T-helper 1 cell treated with Interleukin-12 subunit alpha and Interleukin-12 subunit beta and Interleukin-4 antibody, amounts not matched to agents 30 μg/mL and 1 μg/mL, for 36 hours (primary cell): Measurements from ENCODE around the gene HLF.

Experiments used
- H3K27ac Mint-ChIP-seq: one replicate; pipeline ENCODE4 v1.8.0; 2021; ENCODE audit warnings: mild to moderate bottlenecking, mixed read lengths
- H3K27me3 Mint-ChIP-seq: one replicate; pipeline ENCODE4 v1.8.0; 2021; ENCODE audit warnings: low read depth, mixed read lengths
- H3K36me3 Mint-ChIP-seq: one replicate; pipeline ENCODE4 v1.8.0; 2021; ENCODE audit warnings: low read depth, mixed read lengths
- H3K4me1 Mint-ChIP-seq: one replicate; pipeline ENCODE4 v1.8.0; 2021; ENCODE audit warnings: low read depth, mixed read lengths
- H3K4me3 Mint-ChIP-seq: one replicate; pipeline ENCODE4 v1.8.0; 2021; ENCODE audit warnings: mild to moderate bottlenecking, moderate library complexity, mixed read lengths
- H3K9me3 Mint-ChIP-seq: one replicate; pipeline ENCODE4 v1.8.0; 2021; ENCODE audit warnings: mixed read lengths

Gene HLF

GRCh38 chr17:55238179-55238930, 26.4 kb upstream of the HLF start:
- Mint-ChIP-seq H3K27me3 (peaks cover 43% of the 10 kb centered on the region), H3K4me1 (peaks cover 15% of the 10 kb centered on the region)

GRCh38 chr17:55238931-55239297, 25.8 kb upstream of the HLF start:
- Mint-ChIP-seq H3K27ac (no peak overlapping the region), H3K27me3 (peaks cover 43% of the 10 kb centered on the region), H3K36me3 (no peaks in the 10 kb centered on the region), H3K4me3 (peak overlapping the region; percentile 85), H3K9me3 (no peaks in the 10 kb centered on the region), H3K4me1 (peaks cover 15% of the 10 kb centered on the region)

More at GRCh38 chr17:55238179-55238930, 26.4 kb upstream of the HLF start:
- Mint-ChIP-seq H3K36me3 (no peaks in the 10 kb centered on the region), H3K27ac (no peak overlapping the region), H3K4me3 (peak overlapping the region; percentile 85), H3K9me3 (no peaks in the 10 kb centered on the region)

DNA sequence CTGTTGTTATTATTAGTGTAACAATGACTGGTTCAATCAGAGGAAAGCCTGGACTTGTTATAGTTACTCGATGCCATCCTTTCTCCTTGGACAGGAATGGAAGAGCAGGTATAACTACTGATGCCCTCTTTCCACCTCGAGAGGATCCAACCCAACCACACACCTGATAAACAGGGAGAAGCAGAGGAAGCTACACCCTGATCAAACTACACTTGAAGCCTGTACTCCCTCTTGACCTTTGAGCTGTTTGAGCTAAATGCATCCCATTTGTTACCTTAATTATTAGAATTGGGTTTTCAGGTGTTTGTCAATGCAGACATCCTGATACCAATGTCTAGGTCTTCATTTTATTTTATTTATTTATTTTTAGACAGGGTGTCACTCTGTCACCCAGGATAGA, 23.7 kb upstream of the HLF start:
- no peak overlapping the region for H3K27ac Mint-ChIP-seq
- peaks cover 15% of the 10 kb centered on the region for H3K4me1 Mint-ChIP-seq
- peaks cover 53% of the 10 kb centered on the region for H3K27me3 Mint-ChIP-seq
- no peaks in the 10 kb centered on the region for H3K36me3 Mint-ChIP-seq
- H3K4me3 Mint-ChIP-seq, result no peak overlapping the region
- no peaks in the 10 kb centered on the region for H3K9me3 Mint-ChIP-seq

DNA sequence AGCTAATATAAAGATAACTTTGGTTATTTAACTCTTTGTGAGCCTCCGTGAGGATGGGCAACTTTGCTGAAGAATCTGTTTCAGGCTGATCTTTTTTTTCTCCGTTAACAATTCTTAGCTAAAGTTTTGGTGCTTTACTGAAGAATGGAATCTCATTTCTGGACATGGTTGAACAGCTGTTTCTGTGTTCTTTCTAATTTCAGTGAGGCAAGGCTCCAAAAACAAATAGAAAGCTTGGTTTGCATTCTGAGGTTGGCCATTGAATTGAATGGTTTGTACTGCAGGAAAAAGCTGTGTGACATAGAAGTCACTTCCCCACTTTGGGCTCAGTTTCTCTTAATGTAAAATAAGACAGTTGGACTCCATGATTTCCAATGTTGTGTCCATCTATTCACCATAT, 22.3 kb upstream of the HLF start:
- H3K4me1 Mint-ChIP-seq, result peaks cover 10% of the 10 kb centered on the region
- no peak overlapping the region for H3K27ac Mint-ChIP-seq
- no peaks in the 10 kb centered on the region for H3K9me3 Mint-ChIP-seq
- peaks cover 56% of the 10 kb centered on the region for H3K27me3 Mint-ChIP-seq
- H3K36me3 Mint-ChIP-seq, result no peaks in the 10 kb centered on the region
- no peak overlapping the region for H3K4me3 Mint-ChIP-seq

DNA sequence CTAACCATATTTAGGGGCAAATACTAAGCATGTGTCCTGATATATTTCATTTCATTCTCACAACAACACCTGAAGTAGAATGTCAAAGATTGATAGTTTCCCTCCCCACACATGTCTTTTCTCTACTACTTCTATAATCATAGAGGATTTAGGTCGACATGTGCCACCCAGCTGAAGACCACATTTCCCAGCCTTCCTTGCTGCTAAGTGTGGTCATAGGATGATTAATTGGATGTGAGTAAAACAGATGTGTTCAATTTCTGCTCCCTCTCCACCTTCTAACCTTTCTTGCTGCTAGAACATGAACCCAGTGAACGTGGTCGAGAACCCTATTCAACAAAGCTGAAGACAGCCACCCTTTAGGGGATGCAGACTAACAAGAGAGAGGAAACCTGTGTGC, 18.8 kb upstream of the HLF start:
- H3K9me3 Mint-ChIP-seq, result no peaks in the 10 kb centered on the region
- no peaks in the 10 kb centered on the region for H3K4me1 Mint-ChIP-seq
- no peaks in the 10 kb centered on the region for H3K36me3 Mint-ChIP-seq
- H3K27ac Mint-ChIP-seq, result no peak overlapping the region
- H3K27me3 Mint-ChIP-seq, result peaks cover 43% of the 10 kb centered on the region
- no peak overlapping the region for H3K4me3 Mint-ChIP-seq

GRCh38 chr17:55246583-55246982, 18.2 kb upstream of the HLF start:
- H3K27me3 Mint-ChIP-seq, result peaks cover 41% of the 10 kb centered on the region
- no peaks in the 10 kb centered on the region for H3K36me3 Mint-ChIP-seq
- no peaks in the 10 kb centered on the region for H3K9me3 Mint-ChIP-seq
- no peak overlapping the region for H3K27ac Mint-ChIP-seq
- H3K4me1 Mint-ChIP-seq, result no peaks in the 10 kb centered on the region
- no peak overlapping the region for H3K4me3 Mint-ChIP-seq

DNA sequence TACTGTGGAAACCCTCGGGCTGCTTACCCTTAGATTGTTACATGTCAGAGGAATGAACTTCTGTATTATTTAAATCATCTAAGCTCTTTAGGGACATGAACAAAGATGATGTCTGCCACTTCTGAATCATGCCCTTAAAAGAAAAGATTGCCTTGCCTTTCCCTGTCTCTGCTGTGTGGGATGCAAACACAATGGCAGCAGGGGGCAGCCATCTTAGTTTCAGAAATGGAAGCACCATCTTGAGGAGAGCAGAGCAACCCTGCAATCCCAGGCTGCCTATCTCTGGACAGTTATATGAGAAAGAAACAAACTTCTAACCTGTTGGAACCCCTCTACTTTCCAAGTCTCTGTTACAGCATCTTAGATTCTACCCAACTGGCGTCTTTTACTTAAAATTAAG, 16.7 kb upstream of the HLF start:
- no peaks in the 10 kb centered on the region for H3K4me1 Mint-ChIP-seq
- H3K4me3 Mint-ChIP-seq, result no peak overlapping the region
- no peaks in the 10 kb centered on the region for H3K9me3 Mint-ChIP-seq
- H3K27ac Mint-ChIP-seq, result no peak overlapping the region
- H3K36me3 Mint-ChIP-seq, result no peaks in the 10 kb centered on the region
- H3K27me3 Mint-ChIP-seq, result peaks cover 45% of the 10 kb centered on the region

GRCh38 chr17:55249861-55250260, 14.9 kb upstream of the HLF start:
- Mint-ChIP-seq H3K9me3 (no peaks in the 10 kb centered on the region), H3K36me3 (no peaks in the 10 kb centered on the region), H3K4me1 (no peaks in the 10 kb centered on the region), H3K27ac (no peak overlapping the region), H3K4me3 (no peak overlapping the region), H3K27me3 (peaks cover 45% of the 10 kb centered on the region)

GRCh38 chr17:55254375-55254774, 10.4 kb upstream of the HLF start:
- Mint-ChIP-seq H3K4me1 (no peaks in the 10 kb centered on the region), H3K36me3 (no peaks in the 10 kb centered on the region), H3K4me3 (no peak overlapping the region), H3K9me3 (no peaks in the 10 kb centered on the region), H3K27ac (no peak overlapping the region), H3K27me3 (peaks cover 35% of the 10 kb centered on the region)

GRCh38 chr17:55258578-55259135, 6.1 kb upstream of the HLF start:
- Mint-ChIP-seq H3K9me3 (peaks cover 9% of the 10 kb centered on the region), H3K27me3 (peaks cover 54% of the 10 kb centered on the region), H3K27ac (no peak overlapping the region), H3K36me3 (no peaks in the 10 kb centered on the region), H3K4me3 (no peak overlapping the region), H3K4me1 (peaks cover 5% of the 10 kb centered on the region)

GRCh38 chr17:55259684-55260111, 5.1 kb upstream of the HLF start:
- Mint-ChIP-seq H3K9me3 (peaks cover 9% of the 10 kb centered on the region), H3K4me1 (peaks cover 13% of the 10 kb centered on the region), H3K4me3 (no peak overlapping the region), H3K36me3 (no peaks in the 10 kb centered on the region), H3K27ac (no peak overlapping the region), H3K27me3 (peaks cover 60% of the 10 kb centered on the region)

- Mint-ChIP-seq H3K4me1 (peaks cover 13% of the 10 kb centered on the region), H3K27ac (no peak overlapping the region), H3K4me3 (no peak overlapping the region), H3K36me3 (no peaks in the 10 kb centered on the region), H3K9me3 (peaks cover 9% of the 10 kb centered on the region), H3K27me3 (peaks cover 71% of the 10 kb centered on the region)
These were observed 3.4 kb upstream of the HLF start for GRCh38 chr17:55261311-55261710.

- Mint-ChIP-seq H3K9me3 (peaks cover 9% of the 10 kb centered on the region), H3K27ac (no peak overlapping the region), H3K36me3 (no peaks in the 10 kb centered on the region), H3K27me3 (peaks cover 91% of the 10 kb centered on the region), H3K4me1 (peaks cover 13% of the 10 kb centered on the region), H3K4me3 (peak overlapping the region; percentile 71)
These were observed 1.0 kb upstream of the HLF start for GRCh38 chr17:55263569-55264277.

DNA sequence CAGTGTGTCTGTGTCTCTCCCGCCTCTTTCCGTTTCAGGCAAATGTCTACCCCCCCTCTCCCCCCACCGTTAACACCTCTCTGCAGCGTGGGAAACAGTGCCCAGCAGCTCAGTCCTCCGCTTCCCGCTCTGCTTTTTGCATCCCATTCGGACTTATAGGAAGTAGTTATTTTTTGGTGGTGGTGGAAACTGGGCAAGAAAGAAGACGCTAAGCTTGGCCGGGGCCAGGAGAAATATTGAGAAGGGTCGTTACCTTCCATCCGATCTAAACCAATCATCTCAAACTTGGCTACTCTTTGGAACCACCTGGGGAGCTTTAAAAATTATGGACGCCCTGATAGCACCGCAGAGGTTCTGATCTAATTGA, 499 bp upstream of the HLF start:
- peaks cover 93% of the 10 kb centered on the region for H3K27me3 Mint-ChIP-seq
- peaks cover 13% of the 10 kb centered on the region for H3K4me1 Mint-ChIP-seq
- no peaks in the 10 kb centered on the region for H3K36me3 Mint-ChIP-seq
- H3K27ac Mint-ChIP-seq, result no peak overlapping the region
- peak overlapping the region; percentile 71 for H3K4me3 Mint-ChIP-seq
- peaks cover 9% of the 10 kb centered on the region for H3K9me3 Mint-ChIP-seq
